ENCODE data around the gene RAB7B. TPM values are rescaled to one million over a fixed set of nuclear protein-coding genes. Genes with fewer than 3 reads are reported as not detected.

RAB7B gene
- total and polyA plus RNA-seq, 4 donors = 0.08 to 0.89 (median 0.20) TPM; not detected in 1

- TF ChIP-seq, protein P1, sequence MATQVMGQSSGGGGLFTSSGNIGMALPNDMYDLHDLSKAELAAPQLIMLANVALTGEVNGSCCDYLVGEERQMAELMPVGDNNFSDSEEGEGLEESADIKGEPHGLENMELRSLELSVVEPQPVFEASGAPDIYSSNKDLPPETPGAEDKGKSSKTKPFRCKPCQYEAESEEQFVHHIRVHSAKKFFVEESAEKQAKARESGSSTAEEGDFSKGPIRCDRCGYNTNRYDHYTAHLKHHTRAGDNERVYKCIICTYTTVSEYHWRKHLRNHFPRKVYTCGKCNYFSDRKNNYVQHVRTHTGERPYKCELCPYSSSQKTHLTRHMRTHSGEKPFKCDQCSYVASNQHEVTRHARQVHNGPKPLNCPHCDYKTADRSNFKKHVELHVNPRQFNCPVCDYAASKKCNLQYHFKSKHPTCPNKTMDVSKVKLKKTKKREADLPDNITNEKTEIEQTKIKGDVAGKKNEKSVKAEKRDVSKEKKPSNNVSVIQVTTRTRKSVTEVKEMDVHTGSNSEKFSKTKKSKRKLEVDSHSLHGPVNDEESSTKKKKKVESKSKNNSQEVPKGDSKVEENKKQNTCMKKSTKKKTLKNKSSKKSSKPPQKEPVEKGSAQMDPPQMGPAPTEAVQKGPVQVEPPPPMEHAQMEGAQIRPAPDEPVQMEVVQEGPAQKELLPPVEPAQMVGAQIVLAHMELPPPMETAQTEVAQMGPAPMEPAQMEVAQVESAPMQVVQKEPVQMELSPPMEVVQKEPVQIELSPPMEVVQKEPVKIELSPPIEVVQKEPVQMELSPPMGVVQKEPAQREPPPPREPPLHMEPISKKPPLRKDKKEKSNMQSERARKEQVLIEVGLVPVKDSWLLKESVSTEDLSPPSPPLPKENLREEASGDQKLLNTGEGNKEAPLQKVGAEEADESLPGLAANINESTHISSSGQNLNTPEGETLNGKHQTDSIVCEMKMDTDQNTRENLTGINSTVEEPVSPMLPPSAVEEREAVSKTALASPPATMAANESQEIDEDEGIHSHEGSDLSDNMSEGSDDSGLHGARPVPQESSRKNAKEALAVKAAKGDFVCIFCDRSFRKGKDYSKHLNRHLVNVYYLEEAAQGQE (IDR thresholded peaks at IDR 0.05) = no peak
- no peak for TF ChIP-seq HNF4A (conservative IDR thresholded peaks at IDR 0.05)
Measured at GRCh38 chr1:206010060-206010459, 6.9 kb upstream of the RAB7B start (continued).

DNA sequence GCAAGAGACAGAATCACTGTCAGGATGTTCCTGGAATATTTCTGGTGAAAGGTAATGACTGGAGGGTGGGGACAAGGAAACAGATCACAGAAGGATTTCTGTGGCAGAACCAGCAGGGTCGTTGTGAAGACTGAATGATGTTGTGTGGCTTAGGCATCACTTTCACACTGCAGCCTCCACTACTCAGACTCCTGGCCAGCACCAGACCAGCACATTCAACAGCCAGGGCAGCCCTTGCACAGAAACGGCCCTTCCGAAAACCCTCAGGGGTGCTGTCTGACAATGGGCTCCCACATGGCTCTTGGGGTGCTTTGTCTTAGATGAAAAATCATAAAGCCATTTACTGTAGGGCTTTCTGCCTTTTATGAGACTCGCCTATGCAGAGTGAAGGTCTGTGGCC lies 3.8 kb upstream of the RAB7B start:
- Histone ChIP-seq H3K9ac (ENCODE audit: low read depth in 1 of 2, low read length in 2 of 2) (no peak overlapping the region), H3K27me3 (ENCODE audit: control insufficient read depth in 4 of 4, insufficient read depth in 4 of 4, low read length in 3 of 4) (no peaks in the 10 kb centered on the region), H3K27ac (ENCODE audit: low read depth in 1 of 2, low read length in 2 of 2) (no peak overlapping the region), H3K9me3 (ENCODE audit: control insufficient read depth in 4 of 4, low read length in 3 of 4) (no peaks in the 10 kb centered on the region), H3K36me3 (ENCODE audit: control insufficient read depth in 4 of 4, insufficient read depth in 3 of 4, low read depth in 1 of 4, low read length in 3 of 4) (no peaks in the 10 kb centered on the region), H3K4me1 (ENCODE audit: control insufficient read depth in 4 of 4, insufficient read depth in 4 of 4, low read length in 3 of 4) (peaks cover 0 to 9% (median 3%) of the 10 kb centered on the region in 4 donors), H3K4me3 (ENCODE audit: low read depth in 1 of 3, low read length in 3 of 3) (no peak overlapping the region)
- DNase-seq (ENCODE audit: low spot score) = peak; percentile 10
- TF ChIP-seq EGR1 (IDR thresholded peaks at IDR 0.05; ENCODE audit: low read depth in 2 of 2) = no peak
- no peak for TF ChIP-seq RAD21 (IDR thresholded peaks at IDR 0.05)
- TF ChIP-seq ZBTB33 (IDR thresholded peaks at IDR 0.05) = no peak
- TF ChIP-seq, protein P2, sequence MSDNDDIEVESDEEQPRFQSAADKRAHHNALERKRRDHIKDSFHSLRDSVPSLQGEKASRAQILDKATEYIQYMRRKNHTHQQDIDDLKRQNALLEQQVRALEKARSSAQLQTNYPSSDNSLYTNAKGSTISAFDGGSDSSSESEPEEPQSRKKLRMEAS (IDR thresholded peaks at IDR 0.05) = no peak
- TF ChIP-seq HNF4G (IDR thresholded peaks at IDR 0.05) = no peak
- no peak for TF ChIP-seq TAF1 (conservative IDR thresholded peaks at IDR 0.05)
- TF ChIP-seq GABPA (IDR thresholded peaks at IDR 0.05 in 1 of 2, conservative IDR thresholded peaks at IDR 0.05 in 1 of 2) = no peak
- TF ChIP-seq RXRA (IDR thresholded peaks at IDR 0.05) = no peak
- TF ChIP-seq NR2F2 (IDR thresholded peaks at IDR 0.05) = no peak
- TF ChIP-seq, protein P1 (IDR thresholded peaks at IDR 0.05) = no peak
- no peak for TF ChIP-seq JUND (IDR thresholded peaks at IDR 0.05)
- TF ChIP-seq FOXA2 (IDR thresholded peaks at IDR 0.05) = no peak
- no peak for TF ChIP-seq HNF4A (conservative IDR thresholded peaks at IDR 0.05)
- WGBS = 80% methylated on average over 4 of the region's 4 CpGs
